ENCODE measurements around the gene CTNNA3. TPM values are rescaled to one million over a fixed set of nuclear protein-coding genes. Genes with fewer than 3 reads are reported as not detected.

CTNNA3 gene
- total RNA-seq, 1 experiment from 2014 or later: 0.32 TPM

DNA sequence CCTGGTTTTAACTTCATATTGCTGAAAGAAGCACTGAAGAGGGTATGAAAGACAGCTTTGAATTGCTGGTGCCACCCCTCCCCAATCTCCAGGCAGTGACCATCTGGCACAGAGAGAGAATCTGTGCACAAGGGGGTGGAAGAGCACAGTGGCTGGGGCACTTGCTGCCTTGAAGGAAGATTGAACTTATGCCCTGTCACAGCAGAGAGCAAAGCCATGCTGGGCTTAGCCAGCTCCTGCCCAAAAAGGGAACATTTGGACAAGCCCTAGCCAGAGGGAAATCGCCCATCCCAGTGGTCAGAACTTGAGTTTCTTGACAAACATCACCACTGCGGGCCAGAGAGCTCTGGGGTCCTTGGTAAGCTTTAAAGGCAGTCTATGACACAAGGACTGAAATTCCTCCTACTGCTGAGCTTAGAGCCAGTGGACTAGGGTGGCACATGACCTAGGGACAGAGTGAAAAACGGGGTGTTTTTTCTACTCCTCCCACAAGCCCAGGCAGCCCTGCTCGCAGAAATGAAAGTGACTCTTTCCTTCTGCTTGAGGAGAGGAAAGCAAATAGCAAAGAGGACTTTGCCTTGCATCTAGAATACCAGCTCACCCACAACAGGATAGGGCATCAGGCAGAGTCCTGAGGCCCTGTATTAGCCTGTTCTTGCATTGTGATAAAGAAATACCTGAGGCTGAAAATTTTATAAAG, 257.2 kb downstream of the CTNNA3 start:
- CTCF ChIA-PET: no interaction called here
- DNase-seq (ENCODE audit: low read depth, low spot score): no peak

GRCh38 chr10:67433276-67433675, 262.7 kb downstream of the CTNNA3 start:
- no peak overlapping the region for H3K9ac ChIP-seq (ENCODE audit: low read length)
- H3K79me2 ChIP-seq (ENCODE audit: insufficient read depth, low read length): no peaks in the 10 kb centered on the region
- no peaks in the 10 kb centered on the region for H3K9me2 ChIP-seq (ENCODE audit: insufficient read depth)
- H3K27me3 ChIP-seq (ENCODE audit: insufficient read depth, low read length): no peaks in the 10 kb centered on the region
- H3K4me2 ChIP-seq (ENCODE audit: low read length): no peak overlapping the region
- ChIA-PET CTCF (no interaction called here), POLR2A (no interaction called here), RAD21 (ENCODE audit: low non-redundant PET in 1 of 2, low total read pairs in 2 of 2, uncharacterized antibody in 2 of 2, unreplicated experiment in 2 of 2) (no interaction called here)
- no peaks in the 10 kb centered on the region for H4K20me1 ChIP-seq (ENCODE audit: insufficient read depth)
- TF ChIP-seq ELF1 (IDR thresholded peaks at IDR 0.05; ENCODE audit: borderline replicate concordance, low read depth) (no peak), SP1 (IDR thresholded peaks at IDR 0.05; ENCODE audit: low read depth) (no peak), EZH2 (IDR thresholded peaks at IDR 0.05) (no peak), RAD21 (IDR thresholded peaks at IDR 0.05; ENCODE audit: low read depth) (no peak), MAX (IDR thresholded peaks at IDR 0.05) (no peak), ZNF274 (IDR thresholded peaks at IDR 0.05; ENCODE audit: low read depth, low read length) (no peak), FOSL1 (IDR thresholded peaks at IDR 0.05; ENCODE audit: low read depth) (no peak), CTCF (IDR thresholded peaks at IDR 0.05 in 2 of 3, conservative IDR thresholded peaks at IDR 0.05 in 1 of 3; ENCODE audit: borderline replicate concordance in 1 of 3, insufficient read depth in 1 of 3, low read depth in 2 of 3, low read length in 2 of 3) (no peak), CBX3 (IDR thresholded peaks at IDR 0.05; ENCODE audit: low read depth) (no peak), EGR1 (IDR thresholded peaks at IDR 0.05; ENCODE audit: low read depth) (no peak), JUND (IDR thresholded peaks at IDR 0.05) (no peak), SRF (IDR thresholded peaks at IDR 0.05; ENCODE audit: low read depth) (no peak), EZH2phosphoT487 (IDR thresholded peaks at IDR 0.05; ENCODE audit: borderline replicate concordance) (no peak), TCF7L2 (IDR thresholded peaks at IDR 0.05; ENCODE audit: borderline replicate concordance, extremely low read depth, insufficient read depth, insufficient read length) (no peak), YY1 (IDR thresholded peaks at IDR 0.05; ENCODE audit: extremely low read depth, insufficient replicate concordance, low read depth, low read length) (no peak), POLR2A (IDR thresholded peaks at IDR 0.05; ENCODE audit: borderline replicate concordance, extremely low read depth, insufficient read depth, insufficient read length) (no peak)
- TF ChIP-seq, protein P1, sequence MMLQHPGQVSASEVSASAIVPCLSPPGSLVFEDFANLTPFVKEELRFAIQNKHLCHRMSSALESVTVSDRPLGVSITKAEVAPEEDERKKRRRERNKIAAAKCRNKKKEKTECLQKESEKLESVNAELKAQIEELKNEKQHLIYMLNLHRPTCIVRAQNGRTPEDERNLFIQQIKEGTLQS (IDR thresholded peaks at IDR 0.05): no peak
- H3K4me1 ChIP-seq (ENCODE audit: control insufficient read depth in 1 of 2, insufficient read depth in 2 of 2, low read length in 2 of 2): no peaks in the 10 kb centered on the region
- no peaks in the 10 kb centered on the region for H3K36me3 ChIP-seq (ENCODE audit: control insufficient read depth in 1 of 2, insufficient read depth in 2 of 2, low read length in 2 of 2)
- H3K4me3 ChIP-seq (replicated peaks in 1 of 2; ENCODE audit: low read depth in 1 of 2, low read length in 2 of 2): no peak overlapping the region
- no peaks in the 10 kb centered on the region for H3K9me3 ChIP-seq (ENCODE audit: control insufficient read depth in 1 of 2, insufficient read depth in 1 of 2, low read depth in 1 of 2, low read length in 2 of 2)
- no TSS peak for BruUV-seq (replicated peaks)
- ATAC-seq (no peak), DNase-seq (ENCODE audit: low read depth, low spot score) (no peak)
- H2AFZ ChIP-seq (ENCODE audit: low read depth, low read length, poor library complexity, severe bottlenecking): no peak overlapping the region
- intact Hi-C loops (cut with micrococcal nuclease): no loop called here
- H3K27ac ChIP-seq (ENCODE audit: low read depth, low read length): no peak overlapping the region

More for the DNA sequence above, 257.2 kb downstream of the CTNNA3 start:
- no TSS peak for BruUV-seq (replicated peaks)
- ATAC-seq: no peak
- Histone ChIP-seq H3K4me2 (ENCODE audit: low read length) (no peak overlapping the region), H3K4me3 (replicated peaks in 1 of 2; ENCODE audit: low read depth in 1 of 2, low read length in 2 of 2) (no peak overlapping the region), H3K36me3 (ENCODE audit: control insufficient read depth in 1 of 2, insufficient read depth in 2 of 2, low read length in 2 of 2) (no peaks in the 10 kb centered on the region), H3K27me3 (ENCODE audit: insufficient read depth, low read length) (no peaks in the 10 kb centered on the region), H3K79me2 (ENCODE audit: insufficient read depth, low read length) (no peaks in the 10 kb centered on the region), H3K27ac (ENCODE audit: low read depth, low read length) (no peak overlapping the region), H3K9ac (ENCODE audit: low read length) (no peak overlapping the region), H2AFZ (ENCODE audit: low read depth, low read length, poor library complexity, severe bottlenecking) (no peak overlapping the region), H3K9me2 (ENCODE audit: insufficient read depth) (no peaks in the 10 kb centered on the region), H3K9me3 (ENCODE audit: control insufficient read depth in 1 of 2, insufficient read depth in 1 of 2, low read depth in 1 of 2, low read length in 2 of 2) (no peaks in the 10 kb centered on the region), H3K4me1 (ENCODE audit: control insufficient read depth in 1 of 2, insufficient read depth in 2 of 2, low read length in 2 of 2) (no peaks in the 10 kb centered on the region), H4K20me1 (ENCODE audit: insufficient read depth) (no peaks in the 10 kb centered on the region)
- no peak for TF ChIP-seq YY1 (IDR thresholded peaks at IDR 0.05; ENCODE audit: extremely low read depth, insufficient replicate concordance, low read depth, low read length)
- no peak for TF ChIP-seq ZFX (IDR thresholded peaks at IDR 0.05)
- TF ChIP-seq SRF (IDR thresholded peaks at IDR 0.05; ENCODE audit: low read depth): no peak
- no peak for TF ChIP-seq ZNF274 (IDR thresholded peaks at IDR 0.05; ENCODE audit: low read depth, low read length)
- no peak for TF ChIP-seq JUND (IDR thresholded peaks at IDR 0.05)
- POLR2A ChIA-PET: no interaction called here
- RAD21 ChIA-PET (ENCODE audit: low non-redundant PET in 1 of 2, low total read pairs in 2 of 2, uncharacterized antibody in 2 of 2, unreplicated experiment in 2 of 2): no interaction called here
- intact Hi-C loops (cut with micrococcal nuclease): no loop called here
